ENCODE data around the gene GLCCI1.

- no peak for TF ChIP-seq CTCF (IDR thresholded peaks at IDR 0.05; ENCODE audit: low read length)
- TF ChIP-seq EZH2 (IDR thresholded peaks at IDR 0.05; ENCODE audit: borderline replicate concordance, low read length), result no peak
These were observed 76.3 kb downstream of the GLCCI1 start for GRCh38 chr7:8044761-8045430.

Measured in OCI-LY1 (cell line).